ENCODE data around the gene NRG2.

NRG2 gene

GRCh38 chr5:139852696-139853095 is 190.4 kb downstream of the NRG2 start (continued):
- TF ChIP-seq POU6F1 (CRISPR knock-in tag; IDR thresholded peaks at IDR 0.05; ENCODE audit: borderline replicate concordance, low read depth) (no peak), ZNF8 (CRISPR knock-in tag; IDR thresholded peaks at IDR 0.05) (no peak)

GRCh38 chr5:139851558-139851957 is 191.5 kb downstream of the NRG2 start:
- ATAC-seq, result no peak
- TF ChIP-seq ZFP30 (CRISPR knock-in tag; IDR thresholded peaks at IDR 0.05), result no peak

- ATAC-seq, result no peak
These were observed 192.6 kb downstream of the NRG2 start for GRCh38 chr5:139850423-139851016.

More at GRCh38 chr5:139850423-139851016, 192.6 kb downstream of the NRG2 start:
- TF ChIP-seq ZNF8 (CRISPR knock-in tag; IDR thresholded peaks at IDR 0.05), result no peak
- TF ChIP-seq CSRNP3 (CRISPR knock-in tag; IDR thresholded peaks at IDR 0.05), result no peak
- TF ChIP-seq PATZ1 (CRISPR knock-in tag; IDR thresholded peaks at IDR 0.05; ENCODE audit: borderline replicate concordance), result no peak
- TF ChIP-seq ZFP3 (CRISPR knock-in tag; IDR thresholded peaks at IDR 0.05), result no peak
- no peak for TF ChIP-seq ZC3H10 (CRISPR knock-in tag; IDR thresholded peaks at IDR 0.05)
- no peak for TF ChIP-seq ZNF70 (CRISPR knock-in tag; IDR thresholded peaks at IDR 0.05)
- no peak for TF ChIP-seq ZNF565 (CRISPR knock-in tag; conservative IDR thresholded peaks at IDR 0.05; ENCODE audit: low read depth)
- no peak for TF ChIP-seq CREB5 (CRISPR knock-in tag; IDR thresholded peaks at IDR 0.05; ENCODE audit: low read depth)
- no peak for TF ChIP-seq PPARA (CRISPR knock-in tag; IDR thresholded peaks at IDR 0.05; ENCODE audit: borderline replicate concordance)
- TF ChIP-seq TSHZ2 (CRISPR knock-in tag; IDR thresholded peaks at IDR 0.05), result no peak
- no peak for TF ChIP-seq ARNTL (CRISPR knock-in tag; IDR thresholded peaks at IDR 0.05; ENCODE audit: borderline replicate concordance, low read depth)
- TF ChIP-seq OSR1 (CRISPR knock-in tag; IDR thresholded peaks at IDR 0.05), result no peak
- TF ChIP-seq RARB (CRISPR knock-in tag; IDR thresholded peaks at IDR 0.05), result no peak
